Smooth muscle cell (in vitro differentiated cells): ENCODE results near the gene EME1. TPM values are rescaled to one million over a fixed set of nuclear protein-coding genes. Genes with fewer than 3 reads are reported as not detected.
"Not testable (repeated sequence)": the region's sequence is repeated elsewhere in the genome, so short reads cannot be mapped to it uniquely, and the experiment has no call there.

Source experiments
- DNase-seq: peaks from one replicate; lab custom pipeline; 2025; ENCODE audit not compliant: unreplicated experiment; lab: John Stamatoyannopoulos, UW
- H2AFZ ChIP-seq: fragments of 200-600 bp; sonication (generic); 2 replicates; pipeline ENCODE4 v1.6.0; 2016; ENCODE audit warnings: antibody characterized with exemption, low read depth, mild to moderate bottlenecking
- H3F3A ChIP-seq: fragments of 200-600 bp; sonication (generic); 2 replicates; pipeline ENCODE4 v1.6.0; 2017; ENCODE audit warnings: antibody characterized with exemption, low read depth
- H3K27ac ChIP-seq: fragments of 200-600 bp; sonication (generic); 2 replicates; pipeline ENCODE4 v1.5.1; 2016; ENCODE audit warnings: low read depth, mild to moderate bottlenecking
- H3K27me3 ChIP-seq: fragments of 200-600 bp; sonication (generic); 2 replicates; pipeline ENCODE4 v1.6.1; 2016; ENCODE audit warnings: low read depth, mild to moderate bottlenecking
- H3K36me3 ChIP-seq: fragments of 200-600 bp; sonication (generic); 2 replicates; pipeline ENCODE4 v1.5.1; 2016; ENCODE audit warnings: low read depth
- H3K4me1 ChIP-seq: fragments of 200-600 bp; sonication (generic); 2 replicates; pipeline ENCODE4 v1.5.1; 2016; ENCODE audit warnings: low read depth
- H3K4me2 ChIP-seq: fragments of 200-600 bp; sonication (generic); 2 replicates; pipeline ENCODE4 v1.6.0; 2016; ENCODE audit warnings: mild to moderate bottlenecking
- H3K4me3 ChIP-seq: fragments of 200-600 bp; sonication (generic); 2 replicates; pipeline ENCODE4 v1.5.1; 2016; ENCODE audit warnings: mild to moderate bottlenecking
- H3K79me2 ChIP-seq: fragments of 200-600 bp; sonication (generic); 2 replicates; pipeline ENCODE4 v1.6.0; 2016; ENCODE audit warnings: low read depth, mild to moderate bottlenecking
- H3K9ac ChIP-seq: fragments of 200-600 bp; sonication (generic); 2 replicates; pipeline ENCODE4 v1.6.0; 2016; ENCODE audit warnings: low read depth
- H3K9me3 ChIP-seq: fragments of 200-600 bp; sonication (generic); replicated peaks from 2 replicates; pipeline ENCODE4 v1.5.1; 2016; ENCODE audit warnings: low read depth
- H4K20me1 ChIP-seq: fragments of 200-600 bp; sonication (generic); 2 replicates; pipeline ENCODE4 v1.6.0; 2016; ENCODE audit warnings: low read depth
- WGBS: methylation state at CpG from one replicate; pipeline ENCODE4 v1.1.7; 2016; ENCODE audit warnings: low lambda C conversion rate; 5-methylcytosine and 5-hydroxymethylcytosine counted together
- polyA plus RNA-seq: library from polyadenylated mRNA; unstranded; fragments of >200 nt; fragmentation: Nextera tagmentation; extraction: Ambion mirVana; gene quantifications from 2 replicates; pipeline ENCODE4 v1.2.1, GENCODE V29; 2016
- total RNA-seq: library from RNA; depleted of rRNA; stranded (reverse); fragments of >200 nt; gene quantifications from 2 replicates; pipeline ENCODE4 v1.2.3, GENCODE V29; 2014
- TF ChIP-seq, protein P1 (sequence below): fragments of 200-600 bp; sonication (generic); IDR thresholded peaks from 2 replicates; pipeline ENCODE4 v1.5.1; 2017; ENCODE audit warnings: borderline replicate concordance, mild to moderate bottlenecking, antibody characterized with exemption; ENCODE audit not compliant: insufficient read depth, poor library complexity, severe bottlenecking

The EME1 gene
- total and polyA plus RNA-seq, 2 experiments from 2014 or later = 8.2 to 9.6 TPM

GRCh38 chr17:50405351-50405750 is 32.3 kb downstream of the EME1 start:
- H4K20me1 ChIP-seq, H3K79me2 ChIP-seq, H3K4me3 ChIP-seq, H2AFZ ChIP-seq, DNase-seq, H3K36me3 ChIP-seq, H3K9ac ChIP-seq, H3K4me2 ChIP-seq, H3K27ac ChIP-seq, H3F3A ChIP-seq, H3K27me3 ChIP-seq, H3K9me3 ChIP-seq, H3K4me1 ChIP-seq: not testable (repeated sequence)
- 82% methylated on average over 4 of the region's 4 CpGs for WGBS

DNA sequence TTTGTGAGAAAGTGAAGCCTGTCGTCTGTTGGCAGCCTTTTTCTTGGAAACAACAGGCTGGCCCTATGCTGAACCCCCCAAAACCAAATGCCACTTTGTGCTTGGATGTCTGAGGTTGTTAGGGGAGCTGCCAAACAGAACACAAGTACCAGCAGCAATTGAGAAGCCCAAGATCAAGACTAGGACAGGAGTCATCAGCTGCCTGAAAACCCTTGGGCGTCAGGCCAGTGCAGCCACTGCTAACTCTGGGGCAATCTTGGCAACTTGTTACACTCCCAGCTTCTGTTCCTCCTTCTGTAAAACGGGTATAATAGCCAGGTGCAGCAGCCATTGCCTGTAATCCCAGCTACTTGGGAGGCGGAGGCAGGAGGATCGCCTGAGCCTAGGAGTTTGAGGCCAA is 33.5 kb downstream of the EME1 start:
- Histone ChIP-seq H3F3A (no peaks in the 10 kb centered on the region), H3K79me2 (no peaks in the 10 kb centered on the region), H2AFZ (no peak overlapping the region), H3K4me1 (no peaks in the 10 kb centered on the region), H3K9me3 (no peaks in the 10 kb centered on the region), H3K27ac (no peak overlapping the region), H3K27me3 (peaks cover 7% of the 10 kb centered on the region), H3K4me2 (no peak overlapping the region), H3K36me3 (no peaks in the 10 kb centered on the region), H4K20me1 (no peaks in the 10 kb centered on the region), H3K4me3 (no peak overlapping the region), H3K9ac (no peak overlapping the region)
- no peak for DNase-seq
- 83% methylated on average over 5 of the region's 5 CpGs for WGBS
- TF ChIP-seq, protein P1, sequence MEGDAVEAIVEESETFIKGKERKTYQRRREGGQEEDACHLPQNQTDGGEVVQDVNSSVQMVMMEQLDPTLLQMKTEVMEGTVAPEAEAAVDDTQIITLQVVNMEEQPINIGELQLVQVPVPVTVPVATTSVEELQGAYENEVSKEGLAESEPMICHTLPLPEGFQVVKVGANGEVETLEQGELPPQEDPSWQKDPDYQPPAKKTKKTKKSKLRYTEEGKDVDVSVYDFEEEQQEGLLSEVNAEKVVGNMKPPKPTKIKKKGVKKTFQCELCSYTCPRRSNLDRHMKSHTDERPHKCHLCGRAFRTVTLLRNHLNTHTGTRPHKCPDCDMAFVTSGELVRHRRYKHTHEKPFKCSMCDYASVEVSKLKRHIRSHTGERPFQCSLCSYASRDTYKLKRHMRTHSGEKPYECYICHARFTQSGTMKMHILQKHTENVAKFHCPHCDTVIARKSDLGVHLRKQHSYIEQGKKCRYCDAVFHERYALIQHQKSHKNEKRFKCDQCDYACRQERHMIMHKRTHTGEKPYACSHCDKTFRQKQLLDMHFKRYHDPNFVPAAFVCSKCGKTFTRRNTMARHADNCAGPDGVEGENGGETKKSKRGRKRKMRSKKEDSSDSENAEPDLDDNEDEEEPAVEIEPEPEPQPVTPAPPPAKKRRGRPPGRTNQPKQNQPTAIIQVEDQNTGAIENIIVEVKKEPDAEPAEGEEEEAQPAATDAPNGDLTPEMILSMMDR = no peak

DNA sequence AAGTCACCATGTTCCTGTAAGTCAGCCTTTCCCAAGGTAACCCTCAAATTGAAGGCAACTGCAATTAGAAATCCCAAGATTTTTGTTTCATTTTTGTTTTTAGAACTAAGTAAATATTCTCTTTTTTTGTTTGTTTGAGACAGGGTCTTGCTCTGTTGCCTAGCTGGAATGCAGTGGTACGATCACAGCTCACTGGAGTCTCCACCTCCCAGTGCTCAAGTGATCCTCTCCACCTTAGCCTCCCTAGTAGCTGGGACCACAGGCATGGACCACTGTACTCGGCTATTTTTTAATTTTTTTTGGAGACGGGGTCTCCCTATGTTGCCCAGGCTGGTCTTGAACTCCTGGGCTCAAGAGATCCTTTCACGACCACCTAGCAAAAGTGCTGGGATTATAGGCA is 34.9 kb downstream of the EME1 start:
- H3F3A ChIP-seq = no peaks in the 10 kb centered on the region
- H3K36me3 ChIP-seq = no peaks in the 10 kb centered on the region
- no peaks in the 10 kb centered on the region for H3K9me3 ChIP-seq
- H3K4me1 ChIP-seq = no peaks in the 10 kb centered on the region
- no peak overlapping the region for H3K27ac ChIP-seq
- no peaks in the 10 kb centered on the region for H3K79me2 ChIP-seq
- H4K20me1 ChIP-seq = no peaks in the 10 kb centered on the region
- DNase-seq = no peak
- peaks cover 7% of the 10 kb centered on the region for H3K27me3 ChIP-seq
- no peak overlapping the region for H2AFZ ChIP-seq
- no peak overlapping the region for H3K4me3 ChIP-seq
- WGBS = 81% methylated on average over 4 of the region's 4 CpGs
- H3K4me2 ChIP-seq = no peak overlapping the region
- TF ChIP-seq, protein P1 = no peak
- no peak overlapping the region for H3K9ac ChIP-seq

DNA sequence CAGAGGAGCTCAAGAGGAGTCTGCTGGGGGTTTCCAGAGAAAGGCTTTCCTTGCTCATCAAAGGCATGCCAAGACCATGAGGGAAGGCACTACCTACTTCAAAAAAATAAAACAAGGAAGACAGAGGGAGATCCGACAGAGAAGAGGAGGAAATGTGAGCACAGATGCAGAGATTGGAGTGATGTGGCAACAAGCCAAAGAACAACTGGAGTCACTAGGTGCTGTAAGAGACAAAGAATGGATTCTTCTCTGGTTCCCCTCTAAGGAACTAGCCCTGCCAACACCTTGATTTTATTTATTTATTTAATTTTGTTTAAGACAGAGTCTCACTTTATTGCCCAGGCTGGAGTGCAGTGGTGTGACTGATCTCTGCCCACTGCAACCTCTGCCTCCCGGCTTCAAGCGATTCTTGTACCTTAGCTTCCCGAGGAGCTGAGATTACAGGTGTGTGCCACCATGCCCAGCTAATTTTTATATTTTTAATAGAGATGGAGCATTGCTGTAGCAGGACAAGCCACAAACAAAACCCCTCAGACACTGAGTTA is 39.2 kb downstream of the EME1 start:
- Histone ChIP-seq H3K27me3 (no peaks in the 10 kb centered on the region), H3F3A (no peaks in the 10 kb centered on the region), H4K20me1 (no peaks in the 10 kb centered on the region), H3K27ac (no peak overlapping the region), H3K4me3 (no peak overlapping the region), H3K4me1 (no peaks in the 10 kb centered on the region), H3K9me3 (no peaks in the 10 kb centered on the region), H3K36me3 (no peaks in the 10 kb centered on the region), H3K9ac (no peak overlapping the region), H3K4me2 (no peak overlapping the region), H2AFZ (no peak overlapping the region), H3K79me2 (no peaks in the 10 kb centered on the region)
- 92% methylated on average over 4 of the region's 4 CpGs for WGBS
- no peak for DNase-seq
- TF ChIP-seq, protein P1 = no peak
